MM.1S (cell line): ENCODE measurements around the gene CEP78.

Source experiments
- DNase-seq: peaks from one replicate; pipeline ENCODE4 v3.0.0-alpha.2; 2015
- H2AFZ ChIP-seq: fragments of 300-600 bp; sonication (generic); 2 replicates; pipeline ENCODE4 v1.6.0; 2016; ENCODE audit warnings: antibody characterized with exemption, low read length
- H3F3A ChIP-seq: fragments of 300-600 bp; sonication (generic); 2 replicates; pipeline ENCODE4 v1.6.1; 2016; ENCODE audit warnings: mild to moderate bottlenecking, antibody characterized with exemption, low read length, moderate library complexity, mixed read lengths; ENCODE audit not compliant: insufficient read depth
- H3K27ac ChIP-seq: fragments of 300-600 bp; sonication (generic); 2 replicates; pipeline ENCODE4 v1.5.1; 2016; ENCODE audit warnings: mild to moderate bottlenecking, low read length
- H3K27me3 ChIP-seq: fragments of 300-600 bp; sonication (generic); replicated peaks from 2 replicates; pipeline ENCODE4 v1.6.0; 2016; ENCODE audit warnings: low read length; ENCODE audit not compliant: insufficient read depth
- H3K36me3 ChIP-seq: fragments of 300-600 bp; sonication (generic); replicated peaks from 2 replicates; pipeline ENCODE4 v1.6.1; 2016; ENCODE audit warnings: mild to moderate bottlenecking, low read length, mixed read lengths; ENCODE audit not compliant: insufficient read depth
- H3K4me1 ChIP-seq: fragments of 300-600 bp; sonication (generic); 2 replicates; pipeline ENCODE4 v1.6.1; 2016; ENCODE audit warnings: low read length, mixed read lengths
- H3K4me2 ChIP-seq: fragments of 300-600 bp; sonication (generic); 2 replicates; pipeline ENCODE4 v1.6.0; 2016; ENCODE audit warnings: low read depth, low read length
- H3K4me3 ChIP-seq: fragments of 300-600 bp; sonication (generic); 2 replicates; pipeline ENCODE4 v1.5.1; 2016; ENCODE audit warnings: low read length, mixed read lengths
- H3K79me2 ChIP-seq: fragments of 300-600 bp; sonication (generic); 2 replicates; pipeline ENCODE4 v1.6.1; 2016; ENCODE audit warnings: mixed run types, low read length, mixed read lengths
- H3K9ac ChIP-seq: fragments of 300-600 bp; sonication (generic); 2 replicates; pipeline ENCODE4 v1.6.1; 2016; ENCODE audit warnings: low read length, mixed read lengths
- H3K9me2 ChIP-seq: fragments of 300-600 bp; sonication (generic); replicated peaks from 2 replicates; pipeline ENCODE4 v1.6.1; 2016; ENCODE audit warnings: mild to moderate bottlenecking, low read length, mixed read lengths; ENCODE audit not compliant: insufficient read depth
- H3K9me3 ChIP-seq: fragments of 300-600 bp; sonication (generic); replicated peaks from 2 replicates; pipeline ENCODE4 v1.6.1; 2016; ENCODE audit warnings: mild to moderate bottlenecking, low read length, mixed read lengths; ENCODE audit not compliant: insufficient read depth
- H4K20me1 ChIP-seq: fragments of 300-600 bp; sonication (generic); 2 replicates; pipeline ENCODE4 v1.6.1; 2016; ENCODE audit warnings: mild to moderate bottlenecking, low read length, moderate library complexity, mixed read lengths; ENCODE audit not compliant: insufficient read depth
- EZH2 ChIP-seq: fragments of 300-600 bp; sonication (generic); optimal IDR thresholded peaks from 2 replicates; pipeline ENCODE3; 2017; ENCODE audit warnings: low read depth, mild to moderate bottlenecking, antibody characterized with exemption, low read length, mixed read lengths
- EZH2phosphoT487 ChIP-seq: fragments of 300-600 bp; sonication (generic); IDR thresholded peaks from 2 replicates; pipeline ENCODE4 v1.6.1; 2018; ENCODE audit warnings: antibody characterized with exemption, low read length
- TF ChIP-seq, protein P1 (sequence below): fragments of 300-600 bp; sonication (generic); IDR thresholded peaks from 2 replicates; pipeline ENCODE4 v1.5.1; 2016; ENCODE audit warnings: antibody characterized with exemption, low read length, mixed read lengths

Gene CEP78

DNA sequence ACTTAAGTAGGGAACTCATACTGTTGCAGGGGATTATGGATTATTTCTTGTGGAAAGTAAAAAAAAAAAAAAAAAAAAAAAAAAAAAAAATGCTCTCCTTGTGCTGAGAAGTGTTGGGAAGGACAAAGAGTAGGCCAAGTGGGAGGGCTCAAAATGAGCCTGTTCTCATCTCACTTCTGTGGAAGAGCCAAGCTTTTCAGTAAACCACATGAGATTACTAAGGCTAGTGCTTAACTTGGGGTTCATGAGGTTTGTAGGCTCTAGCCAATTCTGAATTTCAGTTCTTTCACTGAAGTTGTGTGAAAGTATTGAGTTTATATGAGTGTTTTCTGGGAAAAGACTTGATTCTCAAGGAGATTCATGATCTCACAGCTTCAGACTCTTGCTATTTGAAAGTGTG is 23.0 kb upstream of the CEP78 start:
- TF ChIP-seq EZH2phosphoT487 = no peak
- TF ChIP-seq EZH2 = no peak
- TF ChIP-seq, protein P1, sequence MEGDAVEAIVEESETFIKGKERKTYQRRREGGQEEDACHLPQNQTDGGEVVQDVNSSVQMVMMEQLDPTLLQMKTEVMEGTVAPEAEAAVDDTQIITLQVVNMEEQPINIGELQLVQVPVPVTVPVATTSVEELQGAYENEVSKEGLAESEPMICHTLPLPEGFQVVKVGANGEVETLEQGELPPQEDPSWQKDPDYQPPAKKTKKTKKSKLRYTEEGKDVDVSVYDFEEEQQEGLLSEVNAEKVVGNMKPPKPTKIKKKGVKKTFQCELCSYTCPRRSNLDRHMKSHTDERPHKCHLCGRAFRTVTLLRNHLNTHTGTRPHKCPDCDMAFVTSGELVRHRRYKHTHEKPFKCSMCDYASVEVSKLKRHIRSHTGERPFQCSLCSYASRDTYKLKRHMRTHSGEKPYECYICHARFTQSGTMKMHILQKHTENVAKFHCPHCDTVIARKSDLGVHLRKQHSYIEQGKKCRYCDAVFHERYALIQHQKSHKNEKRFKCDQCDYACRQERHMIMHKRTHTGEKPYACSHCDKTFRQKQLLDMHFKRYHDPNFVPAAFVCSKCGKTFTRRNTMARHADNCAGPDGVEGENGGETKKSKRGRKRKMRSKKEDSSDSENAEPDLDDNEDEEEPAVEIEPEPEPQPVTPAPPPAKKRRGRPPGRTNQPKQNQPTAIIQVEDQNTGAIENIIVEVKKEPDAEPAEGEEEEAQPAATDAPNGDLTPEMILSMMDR = no peak
- DNase-seq = no peak
- Histone ChIP-seq H3K27me3 (no peaks in the 10 kb centered on the region), H3K36me3 (no peaks in the 10 kb centered on the region), H3K9me2 (no peaks in the 10 kb centered on the region), H4K20me1 (no peaks in the 10 kb centered on the region), H3K4me1 (peaks cover 24% of the 10 kb centered on the region), H3F3A (peaks cover 11% of the 10 kb centered on the region), H3K27ac (no peak overlapping the region), H3K4me3 (no peak overlapping the region), H3K9ac (no peak overlapping the region), H3K9me3 (no peaks in the 10 kb centered on the region), H2AFZ (no peak overlapping the region), H3K79me2 (no peaks in the 10 kb centered on the region), H3K4me2 (no peak overlapping the region)

DNA sequence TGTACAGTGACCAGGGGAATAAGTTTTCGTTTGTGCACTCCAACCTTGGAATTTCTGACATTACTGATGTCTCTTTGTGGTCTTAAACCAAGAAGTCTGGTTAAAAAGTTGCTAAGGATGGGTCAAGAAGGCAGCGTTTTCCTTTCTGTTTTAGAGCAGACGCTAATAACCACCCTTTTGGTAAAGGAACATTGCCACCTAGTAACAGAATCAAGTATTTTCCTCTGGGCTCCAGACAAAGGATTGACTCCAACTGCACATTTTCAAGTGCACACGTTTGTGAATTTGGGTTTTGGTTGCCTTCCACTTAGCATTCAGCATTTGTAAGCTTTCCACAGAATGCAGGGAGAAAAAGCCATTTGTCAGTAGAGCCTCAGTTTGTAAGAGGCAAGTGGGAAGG is 22.2 kb upstream of the CEP78 start:
- no peaks in the 10 kb centered on the region for H3K79me2 ChIP-seq
- peak; percentile 39 for DNase-seq
- H3K4me2 ChIP-seq = peak overlapping the region; percentile 40; the same call in 1 of the 2 replicates
- H3K4me3 ChIP-seq = no peak overlapping the region
- no peak for TF ChIP-seq EZH2phosphoT487
- TF ChIP-seq, protein P1 = peak; percentile 61
- TF ChIP-seq EZH2 = no peak
- H2AFZ ChIP-seq = peak overlapping the region; percentile 49
- H3K9ac ChIP-seq = no peak overlapping the region
- peaks cover 24% of the 10 kb centered on the region for H3K4me1 ChIP-seq
- H3K27ac ChIP-seq = no peak overlapping the region
- no peaks in the 10 kb centered on the region for H3K9me3 ChIP-seq
- H3K9me2 ChIP-seq = no peaks in the 10 kb centered on the region
- H4K20me1 ChIP-seq = no peaks in the 10 kb centered on the region
- H3K27me3 ChIP-seq = no peaks in the 10 kb centered on the region
- H3K36me3 ChIP-seq = no peaks in the 10 kb centered on the region
- H3F3A ChIP-seq = peaks cover 11% of the 10 kb centered on the region

DNA sequence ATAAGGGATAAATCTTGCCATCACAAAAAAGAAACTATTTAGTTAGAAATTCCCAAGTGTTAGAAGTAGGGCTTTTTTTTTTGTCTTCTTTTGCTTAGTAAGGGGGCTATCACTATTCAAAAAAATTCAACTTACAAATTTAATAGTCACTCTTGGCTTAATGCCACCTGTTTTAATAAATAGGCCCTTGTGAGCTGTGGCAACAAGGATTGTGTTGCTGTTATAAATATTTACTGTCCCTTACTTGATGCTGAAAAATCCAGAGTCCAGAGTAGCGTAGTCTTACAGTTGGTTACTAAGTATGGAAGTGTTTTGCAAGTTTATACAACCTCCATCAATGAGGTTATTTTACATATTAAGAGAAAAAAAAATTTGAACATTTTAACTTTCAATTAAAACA is 21.4 kb upstream of the CEP78 start:
- Histone ChIP-seq H3K9me2 (no peaks in the 10 kb centered on the region), H3K4me1 (peaks cover 24% of the 10 kb centered on the region), H3K27ac (no peak overlapping the region), H2AFZ (no peak overlapping the region), H4K20me1 (no peaks in the 10 kb centered on the region), H3K4me3 (no peak overlapping the region), H3K4me2 (no peak overlapping the region), H3F3A (peaks cover 11% of the 10 kb centered on the region), H3K27me3 (no peaks in the 10 kb centered on the region), H3K36me3 (no peaks in the 10 kb centered on the region), H3K9ac (no peak overlapping the region), H3K79me2 (no peaks in the 10 kb centered on the region), H3K9me3 (no peaks in the 10 kb centered on the region)
- TF ChIP-seq EZH2 (no peak), EZH2phosphoT487 (no peak)
- TF ChIP-seq, protein P1 = no peak
- DNase-seq = no peak
